GM10248 (cell line): ENCODE results near the gene COL4A1.

ENCODE experiments used
- CTCF ChIA-PET: fragments of 300-600 bp; sonication (Branson Sonifier 250); formaldehyde crosslinking; extraction: SDS; loops from one replicate; lab custom pipeline; 2021; ENCODE audit warnings: antibody characterized with exemption; lab: Yijun Ruan, JAX
- POLR2A ChIA-PET: fragments of 350-650 bp; sonication (Branson Sonifier 250); formaldehyde crosslinking; extraction: SDS; loops from one replicate; lab custom pipeline; 2020; ENCODE audit warnings: antibody characterized with exemption; lab: Yijun Ruan, JAX
- DNase-seq: peaks from one replicate; pipeline ENCODE4 v3.0.0; 2012; ENCODE audit errors: extremely low spot score
- CTCF ChIP-seq: IDR thresholded peaks from 2 replicates; pipeline ENCODE4 v1.5.1; 2012; ENCODE audit warnings: mild to moderate bottlenecking, low read depth; ENCODE audit errors: extremely low read depth, missing control alignments, control extremely low read depth

The COL4A1 gene

GRCh38 chr13:110199046-110199831, 107.7 kb downstream of the COL4A1 start:
- no peak for TF ChIP-seq CTCF
- POLR2A ChIA-PET: no interaction called here
- no peak for DNase-seq
- CTCF ChIA-PET: no interaction called here

GRCh38 chr13:110197471-110197870, 109.5 kb downstream of the COL4A1 start:
- ChIA-PET CTCF (interaction anchor here (0.8 kb wide), 1 partner anchor 47 kb away, joined by 3 read pairs; no protein-coding TSS in a partner anchor), POLR2A (no interaction called here)
- DNase-seq: no peak
- no peak for TF ChIP-seq CTCF

- DNase-seq: no peak
- TF ChIP-seq CTCF: no peak
- POLR2A ChIA-PET: no interaction called here
- CTCF ChIA-PET: no interaction called here
These were observed 109.9 kb downstream of the COL4A1 start for GRCh38 chr13:110197026-110197425.

GRCh38 chr13:110195547-110196485, 111.1 kb downstream of the COL4A1 start:
- ChIA-PET POLR2A (no interaction called here), CTCF (interaction anchor here (1.2 kb wide), 1 partner anchor 25 kb away, joined by 3 read pairs; no protein-coding TSS in a partner anchor)
- no peak for DNase-seq
- TF ChIP-seq CTCF: no peak

GRCh38 chr13:110194451-110194850, 112.5 kb downstream of the COL4A1 start:
- DNase-seq: no peak
- no peak for TF ChIP-seq CTCF
- ChIA-PET CTCF (no interaction called here), POLR2A (no interaction called here)

- TF ChIP-seq CTCF: no peak
- POLR2A ChIA-PET: no interaction called here
- CTCF ChIA-PET: interaction anchor here (0.8 kb wide), 1 partner anchor 8 kb away, joined by 3 read pairs; no protein-coding TSS in a partner anchor
- no peak for DNase-seq
These were observed 113.5 kb downstream of the COL4A1 start for GRCh38 chr13:110193491-110193890.
